GM21526 (cell line): ENCODE measurements around the gene UEVLD.

ENCODE experiments used
- ATAC-seq: cut with Tn5 transposase; IDR thresholded peaks from one replicate; pipeline ENCODE4 v1.9.1; 2021; ENCODE audit warnings: moderate library complexity; ENCODE audit not compliant: unreplicated experiment, low FRiP score

The UEVLD gene

GRCh38 chr11:18590571-18590970, 2.0 kb upstream of the UEVLD start:
- ATAC-seq, result no peak

DNA sequence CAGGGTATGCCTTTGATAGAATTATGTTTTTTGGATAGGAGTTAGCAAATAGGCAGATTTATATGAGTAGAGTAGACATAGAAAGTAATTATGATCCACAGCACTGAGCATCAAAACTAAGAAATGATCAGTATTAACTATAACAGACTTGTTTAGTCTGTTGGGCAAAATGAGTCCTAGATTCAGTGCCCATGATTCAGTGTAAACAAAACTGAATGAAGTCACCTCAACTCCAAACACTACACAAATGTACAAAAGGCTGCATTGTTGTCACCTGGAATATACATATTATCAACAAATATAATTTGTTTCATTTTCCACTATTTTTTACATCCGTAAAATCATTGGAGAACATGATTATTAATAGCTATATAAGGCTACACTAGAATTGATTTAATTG, 6.7 kb downstream of the UEVLD start:
- no peak for ATAC-seq

- ATAC-seq, result no peak
Observed at GRCh38 chr11:18580113-18580766, 8.3 kb downstream of the UEVLD start.

GRCh38 chr11:18578975-18579598, 9.4 kb downstream of the UEVLD start:
- no peak for ATAC-seq

GRCh38 chr11:18575361-18575760, 13.2 kb downstream of the UEVLD start:
- no peak for ATAC-seq

DNA sequence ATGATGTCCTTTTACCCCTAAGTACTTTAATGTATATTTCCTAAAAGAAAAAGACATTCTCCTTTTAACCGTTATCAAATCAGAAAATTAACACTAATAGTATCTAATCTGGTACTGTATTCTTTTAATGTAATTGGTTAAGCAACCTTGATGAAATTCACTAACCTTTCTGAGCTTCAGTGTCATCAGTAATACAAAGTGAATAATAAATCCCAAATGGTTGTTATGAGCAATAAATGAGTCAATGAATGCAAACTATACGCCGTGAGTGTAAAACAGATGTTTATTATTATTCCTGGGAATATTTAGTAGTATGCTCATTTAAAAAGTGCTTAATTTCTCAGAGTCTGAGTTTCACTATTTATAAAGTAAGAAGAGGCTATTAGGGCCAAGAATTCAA, 21.5 kb downstream of the UEVLD start:
- ATAC-seq, result no peak

DNA sequence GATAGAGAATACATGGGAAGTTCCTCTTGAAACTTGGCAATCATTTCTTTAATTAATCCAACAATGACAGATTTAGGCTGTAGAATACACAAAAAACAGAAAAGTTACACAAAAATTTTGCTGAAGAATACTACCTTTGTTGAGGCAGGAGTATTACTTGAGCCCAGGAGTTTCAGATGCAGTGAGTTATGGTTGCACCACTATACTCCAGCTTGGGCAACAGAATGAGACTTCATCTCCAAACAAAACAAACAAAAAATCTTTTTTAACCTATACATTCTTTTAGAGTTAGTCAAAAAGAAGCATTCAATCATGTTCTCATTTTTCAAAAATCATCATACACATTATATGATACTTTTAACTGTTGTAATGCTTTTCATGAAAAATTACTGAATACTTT, 22.1 kb downstream of the UEVLD start:
- no peak for ATAC-seq

GRCh38 chr11:18564149-18564548, 24.4 kb downstream of the UEVLD start:
- no peak for ATAC-seq

GRCh38 chr11:18563090-18563730, 25.3 kb downstream of the UEVLD start:
- ATAC-seq, result no peak

DNA sequence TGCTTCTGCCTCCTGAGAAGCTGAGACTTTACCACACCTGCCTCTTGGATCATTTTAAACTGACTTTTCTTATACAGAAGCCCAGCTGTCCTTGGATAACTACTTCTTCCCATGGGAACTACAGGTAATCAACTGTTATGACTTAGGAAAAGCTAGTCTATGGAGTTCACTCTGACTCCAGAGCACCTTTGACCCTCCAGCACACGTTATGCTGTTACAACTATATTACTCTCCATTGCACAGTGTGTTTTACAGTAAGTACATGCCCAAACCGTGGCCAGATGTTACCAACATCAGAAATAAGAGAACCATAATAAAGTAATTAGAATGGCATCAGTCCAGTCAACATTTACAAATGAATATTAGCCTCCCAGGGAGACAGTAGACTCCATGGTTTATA, 40.5 kb downstream of the UEVLD start:
- no peak for ATAC-seq

DNA sequence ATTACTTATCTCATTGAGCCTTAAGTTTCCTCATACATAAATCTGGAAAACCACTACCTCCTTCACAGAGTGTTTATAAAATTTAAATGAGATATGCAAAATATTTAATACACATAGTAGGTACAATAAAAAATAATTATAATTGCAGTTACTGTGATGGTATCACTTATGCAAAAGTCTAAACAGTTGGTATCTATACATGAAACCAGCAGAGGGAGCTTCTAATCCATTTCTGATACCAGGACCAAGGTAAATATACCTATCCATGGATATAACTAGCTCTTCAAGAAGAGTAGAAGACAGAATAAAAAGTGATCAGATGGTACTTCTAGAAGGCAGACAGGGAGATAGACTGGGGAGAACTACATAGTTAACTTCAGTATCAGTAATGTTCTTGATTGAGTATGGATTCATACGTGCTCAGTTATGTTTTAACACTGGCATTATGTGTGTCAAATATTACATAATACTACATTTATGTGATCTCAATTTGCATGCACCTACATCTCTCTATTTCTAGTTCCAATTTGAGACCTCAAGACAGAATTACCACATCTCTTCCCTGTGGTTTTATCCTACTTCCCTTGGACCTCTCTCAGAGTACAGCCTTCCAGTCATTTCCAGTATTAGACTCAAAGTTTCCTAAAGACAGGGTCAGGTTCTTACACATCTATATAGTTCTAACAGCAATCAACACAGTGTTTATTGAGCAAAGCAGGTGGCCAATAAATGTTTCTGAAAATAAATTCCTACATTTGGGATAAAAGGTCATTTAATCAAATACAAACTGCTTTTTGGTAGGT, 48.1 kb downstream of the UEVLD start:
- peak; percentile 77 for ATAC-seq

GRCh38 chr11:18536209-18536608, 52.3 kb downstream of the UEVLD start:
- no peak for ATAC-seq

- ATAC-seq, result no peak
Observed at GRCh38 chr11:18534245-18534644, 54.3 kb downstream of the UEVLD start.

GRCh38 chr11:18533365-18533764, 55.2 kb downstream of the UEVLD start:
- no peak for ATAC-seq

GRCh38 chr11:18527512-18527911, 61.0 kb downstream of the UEVLD start:
- ATAC-seq, result no peak

- peak; percentile 95 for ATAC-seq
Observed at GRCh38 chr11:18526521-18527296, 61.8 kb downstream of the UEVLD start, which contains the start of gene TSG101. Gene TSG101 (minus strand): TSS chr11:18526942. CDS start chr11:18526816, 126 bp downstream.

DNA sequence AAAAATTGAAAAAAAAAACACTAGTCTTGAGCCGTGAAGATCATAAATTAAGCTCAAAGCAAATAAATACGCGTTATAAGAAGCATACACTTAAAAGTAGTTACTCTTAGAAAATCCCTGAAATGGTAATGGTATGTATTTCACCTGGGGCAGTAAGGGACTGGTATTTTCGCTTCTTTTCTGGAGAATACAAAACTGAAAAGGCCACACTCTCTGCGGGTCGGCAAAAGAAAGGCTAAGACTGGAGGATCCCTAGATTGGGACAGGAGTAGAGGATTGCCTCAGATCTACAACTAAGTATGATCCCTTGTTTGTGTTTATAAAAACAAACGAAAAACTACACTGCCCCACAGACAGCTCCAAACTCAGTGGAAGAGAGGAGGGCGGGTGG, 62.4 kb downstream of the UEVLD start:
- ATAC-seq, result no peak

- no peak for ATAC-seq
Observed at GRCh38 chr11:18524248-18524647, 64.3 kb downstream of the UEVLD start.

DNA sequence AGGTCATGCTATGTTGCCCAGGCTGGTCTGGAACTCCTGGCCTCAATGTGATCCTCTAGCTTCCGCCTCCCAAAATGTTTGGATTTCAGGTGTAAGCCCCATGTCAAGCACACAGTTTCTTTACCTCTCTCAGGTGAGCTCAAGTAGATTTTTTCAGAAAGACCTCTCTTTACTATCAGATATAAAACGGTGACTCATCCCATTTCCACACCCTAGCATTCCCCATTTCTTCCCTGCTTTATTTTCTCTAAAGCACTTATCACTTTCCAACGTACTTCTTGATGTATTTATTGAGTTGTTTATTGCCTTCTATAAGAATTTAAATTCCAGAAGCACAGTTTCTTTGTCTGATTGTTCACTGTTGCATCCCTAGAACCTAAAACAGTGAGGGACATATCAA, 65.5 kb downstream of the UEVLD start:
- no peak for ATAC-seq

GRCh38 chr11:18522388-18522787, 66.1 kb downstream of the UEVLD start:
- no peak for ATAC-seq
